Urinary bladder (tissue), 4 donors: ENCODE data around the gene TAS1R1. TPM values are rescaled to one million over a fixed set of nuclear protein-coding genes. Genes with fewer than 3 reads are reported as not detected.
A peak's percentile ranks its signal among the peaks of the same experiment; 100 is the strongest.

Experiments used
- DNase-seq: peaks from one replicate; pipeline ENCODE4 v3.0.0-alpha.2; 2015; ENCODE audit errors: extremely low spot score
- H3K27ac ChIP-seq: one replicate; pipeline ENCODE4 v1.5.1; 2013; ENCODE audit warnings: low read depth, mild to moderate bottlenecking, moderate library complexity
- H3K36me3 ChIP-seq: one replicate; pipeline ENCODE4 v1.6.1; 2013; ENCODE audit warnings: mild to moderate bottlenecking, moderate library complexity; ENCODE audit not compliant: insufficient read depth
- H3K4me1 ChIP-seq: one replicate; pipeline ENCODE4 v1.6.1; 2013; ENCODE audit warnings: mild to moderate bottlenecking, moderate library complexity; ENCODE audit not compliant: insufficient read depth
- H3K4me3 ChIP-seq: one replicate; pipeline ENCODE4 v1.5.1; 2013; ENCODE audit warnings: low read depth, low read length
- whole genome bisulfite sequencing: extraction: QIAGEN DNeasy Blood & Tissue Kit; methylation state at CpG from one replicate; pipeline ENCODE4 v1.1.7; 2013; 5-methylcytosine and 5-hydroxymethylcytosine counted together
- polyA plus RNA-seq: library from polyadenylated mRNA; stranded (reverse); fragments of 200-250 nt; gene quantifications from one replicate; pipeline ENCODE4 v1.2.3, GENCODE V29; 2013
- small RNA-seq: library from RNA; depleted of rRNA; stranded (forward); fragments of <200 nt; gene quantifications from one replicate; pipeline ENCODE3, GENCODE V24; 2014
- total RNA-seq: library from RNA; depleted of rRNA; stranded (reverse); fragments of >200 nt; gene quantifications from one replicate; pipeline ENCODE4 v1.2.3, GENCODE V29; 2014
- donor health status: healthy with polysubstance abuse.
- donor health status: healthy.

The TAS1R1 gene
- total and polyA plus RNA-seq, 2 donors, result 0.06 TPM; not detected in 1

- H3K36me3 ChIP-seq, result peaks cover 6% of the 10 kb centered on the region
Observed at GRCh38 chr1:6623269-6623965, 68.3 kb downstream of the TAS1R1 start.

GRCh38 chr1:6624710-6625583 is 69.8 kb downstream of the TAS1R1 start, which contains the start of gene THAP3:
THAP3 (plus strand) TSS chr1:6624868; CDS start chr1:6625219, 351 bp downstream.
- no peak for DNase-seq
- H3K4me3 ChIP-seq, result peak within 1 kb of the TSS; percentile 93
- peaks cover 4% of the 10 kb centered on the region for H3K36me3 ChIP-seq
- 1% methylated on average over 73 of the region's 73 CpGs for WGBS
- peaks cover 3% of the 10 kb centered on the region for H3K4me1 ChIP-seq
- H3K27ac ChIP-seq, result peak within 1 kb of the TSS; percentile 87

More at GRCh38 chr1:6623269-6623965, 68.3 kb downstream of the TAS1R1 start:
- 69% methylated on average over 14 of the region's 14 CpGs for WGBS
- no peak overlapping the region for H3K27ac ChIP-seq
- peaks cover 3% of the 10 kb centered on the region for H3K4me1 ChIP-seq
- DNase-seq, result no peak
- H3K4me3 ChIP-seq, result no peak overlapping the region

GRCh38 chr1:6625584-6626149 is 70.6 kb downstream of the TAS1R1 start:
- Histone ChIP-seq H3K36me3 (peaks cover 3% of the 10 kb centered on the region), H3K27ac (peak overlapping the region; percentile 84), H3K4me3 (peak overlapping the region; percentile 93), H3K4me1 (peaks cover 3% of the 10 kb centered on the region)
- WGBS, result 4% methylated on average over 32 of the region's 32 CpGs
- no peak for DNase-seq

- no peak overlapping the region for H3K4me3 ChIP-seq
- peaks cover 3% of the 10 kb centered on the region for H3K4me1 ChIP-seq
- H3K27ac ChIP-seq, result no peak overlapping the region
- no peaks in the 10 kb centered on the region for H3K36me3 ChIP-seq
- 94% methylated on average over 9 of the region's 9 CpGs for WGBS
- DNase-seq, result no peak
Observed at GRCh38 chr1:6627031-6627430, 71.9 kb downstream of the TAS1R1 start.

GRCh38 chr1:6627841-6628545 is 72.9 kb downstream of the TAS1R1 start:
- no peak for DNase-seq
- no peak overlapping the region for H3K27ac ChIP-seq
- 89% methylated on average over 21 of the region's 21 CpGs for WGBS
- H3K36me3 ChIP-seq, result no peaks in the 10 kb centered on the region
- no peak overlapping the region for H3K4me3 ChIP-seq
- peaks cover 3% of the 10 kb centered on the region for H3K4me1 ChIP-seq

GRCh38 chr1:6628971-6629479 is 73.9 kb downstream of the TAS1R1 start:
- H3K27ac ChIP-seq, result no peak overlapping the region
- peaks cover 3% of the 10 kb centered on the region for H3K4me1 ChIP-seq
- H3K36me3 ChIP-seq, result peaks cover under 1% of the 10 kb centered on the region
- DNase-seq, result no peak
- H3K4me3 ChIP-seq, result no peak overlapping the region
- WGBS, result 92% methylated on average over 12 of the region's 12 CpGs

Small RNAs within 50 kb of the gene (small RNA-seq; reads per million reads assigned to genes)
- not detected for gene RNU6-731P

Other genes with a start within 250 kb of the TAS1R1 start
- 6.9 TPM for gene ACOT7, start 161.5 kb upstream of the TAS1R1 start, total RNA-seq
- gene ACOT7, start 161.5 kb upstream of the TAS1R1 start, polyA plus RNA-seq, result 36.8 TPM
- gene HES2, start 135.4 kb upstream of the TAS1R1 start, total RNA-seq, result 0.53 TPM
- gene HES2, start 135.4 kb upstream of the TAS1R1 start, polyA plus RNA-seq, result 0.03 TPM
- gene ESPN, start 130.5 kb upstream of the TAS1R1 start, total RNA-seq, result 0.58 TPM
- 0.53 TPM for gene ESPN, start 130.5 kb upstream of the TAS1R1 start, polyA plus RNA-seq
- 7.1 TPM for gene TNFRSF25, start 89.1 kb upstream of the TAS1R1 start, total RNA-seq
- gene TNFRSF25, start 89.1 kb upstream of the TAS1R1 start, polyA plus RNA-seq, result 4.3 TPM
- 9.9 TPM for gene PLEKHG5, start 63.6 kb upstream of the TAS1R1 start, total RNA-seq
- gene PLEKHG5, start 63.6 kb upstream of the TAS1R1 start, polyA plus RNA-seq, result 5.8 TPM
- gene NOL9, start 794 bp upstream of the TAS1R1 start, total RNA-seq, result 28.6 TPM
- gene NOL9, start 794 bp upstream of the TAS1R1 start, polyA plus RNA-seq, result 4.0 TPM
- gene ZBTB48, start 24.7 kb downstream of the TAS1R1 start, total RNA-seq, result 19.6 TPM
- 32.2 TPM for gene ZBTB48, start 24.7 kb downstream of the TAS1R1 start, polyA plus RNA-seq
- gene KLHL21, start 47.6 kb downstream of the TAS1R1 start, total RNA-seq, result 17.0 TPM
- gene KLHL21, start 47.6 kb downstream of the TAS1R1 start, polyA plus RNA-seq, result 72.4 TPM
- gene PHF13, start 58.4 kb downstream of the TAS1R1 start, total RNA-seq, result 16.3 TPM
- 19.0 TPM for gene PHF13, start 58.4 kb downstream of the TAS1R1 start, polyA plus RNA-seq
- gene THAP3, start 69.6 kb downstream of the TAS1R1 start, total RNA-seq, result 20.3 TPM
- 29.6 TPM for gene THAP3, start 69.6 kb downstream of the TAS1R1 start, polyA plus RNA-seq
- gene DNAJC11, start 146.5 kb downstream of the TAS1R1 start, total RNA-seq, result 28.3 TPM
- gene DNAJC11, start 146.5 kb downstream of the TAS1R1 start, polyA plus RNA-seq, result 29.0 TPM
- 53.3 TPM for gene CAMTA1, start 230.1 kb downstream of the TAS1R1 start, total RNA-seq
- gene CAMTA1, start 230.1 kb downstream of the TAS1R1 start, polyA plus RNA-seq, result 115 TPM